Measurements from ENCODE around the gene JPH4.

GRCh38 chr14:23536494-23536893 lies 42.1 kb downstream of the JPH4 start:
- TF ChIP-seq EZH2 (IDR thresholded peaks at IDR 0.05; ENCODE audit: borderline replicate concordance, insufficient read depth, low read depth, low read length, poor library complexity, severe bottlenecking) (no peak), CTCF (IDR thresholded peaks at IDR 0.05) (no peak)
